Measurements from ENCODE around the gene MYRIP.

MYRIP gene

GRCh38 chr3:40237159-40237558 is 427.8 kb downstream of the MYRIP start:
- no peak for DNase-seq
- Histone ChIP-seq H3K4me3 (ENCODE audit: insufficient read depth in 1 of 2, low read depth in 1 of 2, low read length in 2 of 2) (no peak overlapping the region), H2BK120ac (ENCODE audit: low read depth, low read length) (no peak overlapping the region), H2AFZ (ENCODE audit: low read depth, low read length) (no peak overlapping the region), H3K79me1 (replicated peaks; ENCODE audit: low read length, poor library complexity, severe bottlenecking) (no peaks in the 10 kb centered on the region), H4K8ac (ENCODE audit: low read length) (no peak overlapping the region), H3K4me1 (ENCODE audit: control insufficient read depth, insufficient read depth, low read depth, low read length) (no peaks in the 10 kb centered on the region), H4K91ac (ENCODE audit: low read length) (no peak overlapping the region), H2BK5ac (ENCODE audit: low read depth, low read length, poor library complexity, severe bottlenecking) (no peak overlapping the region), H3K27ac (ENCODE audit: low read length, poor library complexity, severe bottlenecking) (no peak overlapping the region), H2AK5ac (ENCODE audit: low read length, severe bottlenecking) (no peak overlapping the region), H2BK12ac (ENCODE audit: low read length in 2 of 2) (no peak overlapping the region), H2BK15ac (ENCODE audit: low read depth, poor library complexity, severe bottlenecking) (no peak overlapping the region), H3K14ac (ENCODE audit: low read length in 2 of 2) (no peak overlapping the region), H3K18ac (ENCODE audit: low read depth in 1 of 2, low read length in 2 of 2) (no peak overlapping the region), H3K27me3 (ENCODE audit: control insufficient read depth in 1 of 2, insufficient read depth in 1 of 2, low read length in 2 of 2) (peaks cover 0 to 3% of the 10 kb centered on the region in 2 experiments), H3K9ac (ENCODE audit: low read length) (no peak overlapping the region), H3K9me3 (ENCODE audit: control insufficient read depth, low read length) (no peaks in the 10 kb centered on the region), H3K36me3 (ENCODE audit: control insufficient read depth in 1 of 2, insufficient read depth in 2 of 2, low read depth in 1 of 2, low read length in 2 of 2) (no peaks in the 10 kb centered on the region), H3K4ac (ENCODE audit: low read depth in 1 of 2, low read length in 2 of 2) (no peak overlapping the region), H3K4me2 (ENCODE audit: low read length, poor library complexity, severe bottlenecking) (no peak overlapping the region), H3K23ac (ENCODE audit: low read length in 2 of 2) (no peak overlapping the region)
- WGBS: 71% methylated on average over 1 of the region's 1 CpG

GRCh38 chr3:40237889-40238571 is 428.6 kb downstream of the MYRIP start:
- no peak overlapping the region for H2AFZ ChIP-seq (ENCODE audit: low read depth, low read length)
- no peaks in the 10 kb centered on the region for H3K4me1 ChIP-seq (ENCODE audit: control insufficient read depth, insufficient read depth, low read depth, low read length)
- H2BK12ac ChIP-seq (ENCODE audit: low read length in 2 of 2): no peak overlapping the region
- no peak overlapping the region for H2BK15ac ChIP-seq (ENCODE audit: low read depth, poor library complexity, severe bottlenecking)
- H4K91ac ChIP-seq (ENCODE audit: low read length): no peak overlapping the region
- no peak overlapping the region for H3K18ac ChIP-seq (ENCODE audit: low read depth in 1 of 2, low read length in 2 of 2)
- DNase-seq: no peak
- H3K9me3 ChIP-seq (ENCODE audit: control insufficient read depth, low read length): no peaks in the 10 kb centered on the region
- H3K23ac ChIP-seq (ENCODE audit: low read length in 2 of 2): no peak overlapping the region
- no peak overlapping the region for H4K8ac ChIP-seq (ENCODE audit: low read length)
- H3K4ac ChIP-seq (ENCODE audit: low read depth in 1 of 2, low read length in 2 of 2): no peak overlapping the region
- H3K9ac ChIP-seq (ENCODE audit: low read length): no peak overlapping the region
- no peak overlapping the region for H3K27ac ChIP-seq (ENCODE audit: low read length, poor library complexity, severe bottlenecking)
- no peak overlapping the region for H3K4me2 ChIP-seq (ENCODE audit: low read length, poor library complexity, severe bottlenecking)
- H2AK5ac ChIP-seq (ENCODE audit: low read length, severe bottlenecking): no peak overlapping the region
- no peaks in the 10 kb centered on the region for H3K79me1 ChIP-seq (replicated peaks; ENCODE audit: low read length, poor library complexity, severe bottlenecking)
- H3K14ac ChIP-seq (ENCODE audit: low read length in 2 of 2): no peak overlapping the region
- H2BK5ac ChIP-seq (ENCODE audit: low read depth, low read length, poor library complexity, severe bottlenecking): no peak overlapping the region
- H3K4me3 ChIP-seq (ENCODE audit: insufficient read depth in 1 of 2, low read depth in 1 of 2, low read length in 2 of 2): no peak overlapping the region
- H3K36me3 ChIP-seq (ENCODE audit: control insufficient read depth in 1 of 2, insufficient read depth in 2 of 2, low read depth in 1 of 2, low read length in 2 of 2): no peaks in the 10 kb centered on the region
- 71% methylated on average over 7 of the region's 8 CpGs for WGBS
- H2BK120ac ChIP-seq (ENCODE audit: low read depth, low read length): no peak overlapping the region
- no peaks in the 10 kb centered on the region for H3K27me3 ChIP-seq (ENCODE audit: control insufficient read depth in 1 of 2, insufficient read depth in 1 of 2, low read length in 2 of 2)

- H3K27ac ChIP-seq (ENCODE audit: low read length, poor library complexity, severe bottlenecking): no peak overlapping the region
- no peak overlapping the region for H4K91ac ChIP-seq (ENCODE audit: low read length)
- H3K14ac ChIP-seq (ENCODE audit: low read length in 2 of 2): no peak overlapping the region
- H3K9ac ChIP-seq (ENCODE audit: low read length): no peak overlapping the region
- no peak overlapping the region for H3K18ac ChIP-seq (ENCODE audit: low read depth in 1 of 2, low read length in 2 of 2)
- H2BK5ac ChIP-seq (ENCODE audit: low read depth, low read length, poor library complexity, severe bottlenecking): no peak overlapping the region
- no peak overlapping the region for H3K4me2 ChIP-seq (ENCODE audit: low read length, poor library complexity, severe bottlenecking)
- H3K9me3 ChIP-seq (ENCODE audit: control insufficient read depth, low read length): no peaks in the 10 kb centered on the region
- no peaks in the 10 kb centered on the region for H3K4me1 ChIP-seq (ENCODE audit: control insufficient read depth, insufficient read depth, low read depth, low read length)
- no peak overlapping the region for H3K4ac ChIP-seq (ENCODE audit: low read depth in 1 of 2, low read length in 2 of 2)
- H2AK5ac ChIP-seq (ENCODE audit: low read length, severe bottlenecking): no peak overlapping the region
- no peak overlapping the region for H2BK12ac ChIP-seq (ENCODE audit: low read length in 2 of 2)
- no peaks in the 10 kb centered on the region for H3K27me3 ChIP-seq (ENCODE audit: control insufficient read depth in 1 of 2, insufficient read depth in 1 of 2, low read length in 2 of 2)
- no peak overlapping the region for H2BK15ac ChIP-seq (ENCODE audit: low read depth, poor library complexity, severe bottlenecking)
- 82% methylated on average over 1 of the region's 1 CpG for WGBS
- H3K36me3 ChIP-seq (ENCODE audit: control insufficient read depth in 1 of 2, insufficient read depth in 2 of 2, low read depth in 1 of 2, low read length in 2 of 2): no peaks in the 10 kb centered on the region
- no peak overlapping the region for H2BK120ac ChIP-seq (ENCODE audit: low read depth, low read length)
- DNase-seq: no peak
- no peak overlapping the region for H3K4me3 ChIP-seq (ENCODE audit: insufficient read depth in 1 of 2, low read depth in 1 of 2, low read length in 2 of 2)
- no peak overlapping the region for H2AFZ ChIP-seq (ENCODE audit: low read depth, low read length)
- H4K8ac ChIP-seq (ENCODE audit: low read length): no peak overlapping the region
- no peak overlapping the region for H3K23ac ChIP-seq (ENCODE audit: low read length in 2 of 2)
- no peaks in the 10 kb centered on the region for H3K79me1 ChIP-seq (replicated peaks; ENCODE audit: low read length, poor library complexity, severe bottlenecking)
Observed at GRCh38 chr3:40240921-40241320, 431.5 kb downstream of the MYRIP start.

GRCh38 chr3:40242216-40242615 is 432.8 kb downstream of the MYRIP start:
- Histone ChIP-seq H2BK15ac (ENCODE audit: low read depth, poor library complexity, severe bottlenecking) (no peak overlapping the region), H3K4me1 (ENCODE audit: control insufficient read depth, insufficient read depth, low read depth, low read length) (no peaks in the 10 kb centered on the region), H4K8ac (ENCODE audit: low read length) (no peak overlapping the region), H2BK12ac (ENCODE audit: low read length in 2 of 2) (no peak overlapping the region), H2AFZ (ENCODE audit: low read depth, low read length) (no peak overlapping the region), H3K23ac (ENCODE audit: low read length in 2 of 2) (no peak overlapping the region), H3K9ac (ENCODE audit: low read length) (no peak overlapping the region), H3K36me3 (ENCODE audit: control insufficient read depth in 1 of 2, insufficient read depth in 2 of 2, low read depth in 1 of 2, low read length in 2 of 2) (no peaks in the 10 kb centered on the region), H4K91ac (ENCODE audit: low read length) (no peak overlapping the region), H3K4me3 (ENCODE audit: insufficient read depth in 1 of 2, low read depth in 1 of 2, low read length in 2 of 2) (no peak overlapping the region), H2AK5ac (ENCODE audit: low read length, severe bottlenecking) (no peak overlapping the region), H3K79me1 (replicated peaks; ENCODE audit: low read length, poor library complexity, severe bottlenecking) (no peaks in the 10 kb centered on the region), H3K18ac (ENCODE audit: low read depth in 1 of 2, low read length in 2 of 2) (no peak overlapping the region), H3K4ac (ENCODE audit: low read depth in 1 of 2, low read length in 2 of 2) (no peak overlapping the region), H3K27me3 (ENCODE audit: control insufficient read depth in 1 of 2, insufficient read depth in 1 of 2, low read length in 2 of 2) (no peaks in the 10 kb centered on the region), H3K9me3 (ENCODE audit: control insufficient read depth, low read length) (no peaks in the 10 kb centered on the region), H2BK5ac (ENCODE audit: low read depth, low read length, poor library complexity, severe bottlenecking) (no peak overlapping the region), H3K27ac (ENCODE audit: low read length, poor library complexity, severe bottlenecking) (no peak overlapping the region), H3K14ac (ENCODE audit: low read length in 2 of 2) (no peak overlapping the region), H3K4me2 (ENCODE audit: low read length, poor library complexity, severe bottlenecking) (no peak overlapping the region), H2BK120ac (ENCODE audit: low read depth, low read length) (no peak overlapping the region)
- DNase-seq: no peak
- WGBS: no CpG with 5 or more reads among the region's 1 CpG
